ENCODE data around the gene ACP7. TPM values are rescaled to one million over a fixed set of nuclear protein-coding genes. Genes with fewer than 3 reads are reported as not detected.

The ACP7 gene
- total RNA-seq, 1 donor: not detected

DNA sequence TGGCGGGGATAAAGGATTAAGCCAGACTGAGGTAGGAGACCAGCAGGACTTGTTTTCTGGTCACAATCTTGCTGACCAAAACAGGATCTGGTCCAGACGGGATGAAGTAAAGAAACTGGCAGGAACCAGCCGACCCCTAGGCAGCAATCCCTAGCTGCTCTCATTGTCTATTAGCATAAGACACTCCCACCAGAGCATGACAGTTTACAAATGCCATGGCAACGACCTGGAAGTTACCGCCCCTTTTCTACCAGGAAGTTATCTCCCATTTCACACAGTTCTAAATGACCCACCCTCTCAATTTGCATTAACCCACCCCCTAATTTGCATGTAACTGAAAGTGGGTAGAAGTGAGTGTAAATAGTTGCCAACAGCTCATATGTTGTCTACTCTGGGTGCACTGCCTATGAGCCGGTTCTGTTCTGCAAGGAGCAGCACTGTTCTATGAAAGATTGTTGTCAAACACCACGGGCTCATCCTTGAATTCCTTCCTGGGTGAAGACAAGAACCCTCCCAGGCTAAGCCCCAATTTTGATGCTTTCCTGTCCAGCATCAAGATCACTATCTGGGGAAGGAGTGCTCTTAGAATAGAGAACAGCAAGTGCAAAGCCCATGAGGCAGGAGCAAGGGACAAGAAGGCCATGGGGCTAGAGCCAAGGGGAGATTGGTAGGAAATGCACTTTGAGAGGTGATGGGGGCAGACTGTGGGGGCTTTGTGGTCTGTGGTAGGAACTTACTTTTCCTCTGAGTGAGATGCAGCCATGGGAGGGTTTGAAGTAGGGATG, 37.9 kb upstream of the ACP7 start:
- no peak for DNase-seq (ENCODE audit: low read depth)
- no peak overlapping the region for H3K4me3 ChIP-seq (ENCODE audit: low read depth, low read length)
- TF ChIP-seq, protein P1, sequence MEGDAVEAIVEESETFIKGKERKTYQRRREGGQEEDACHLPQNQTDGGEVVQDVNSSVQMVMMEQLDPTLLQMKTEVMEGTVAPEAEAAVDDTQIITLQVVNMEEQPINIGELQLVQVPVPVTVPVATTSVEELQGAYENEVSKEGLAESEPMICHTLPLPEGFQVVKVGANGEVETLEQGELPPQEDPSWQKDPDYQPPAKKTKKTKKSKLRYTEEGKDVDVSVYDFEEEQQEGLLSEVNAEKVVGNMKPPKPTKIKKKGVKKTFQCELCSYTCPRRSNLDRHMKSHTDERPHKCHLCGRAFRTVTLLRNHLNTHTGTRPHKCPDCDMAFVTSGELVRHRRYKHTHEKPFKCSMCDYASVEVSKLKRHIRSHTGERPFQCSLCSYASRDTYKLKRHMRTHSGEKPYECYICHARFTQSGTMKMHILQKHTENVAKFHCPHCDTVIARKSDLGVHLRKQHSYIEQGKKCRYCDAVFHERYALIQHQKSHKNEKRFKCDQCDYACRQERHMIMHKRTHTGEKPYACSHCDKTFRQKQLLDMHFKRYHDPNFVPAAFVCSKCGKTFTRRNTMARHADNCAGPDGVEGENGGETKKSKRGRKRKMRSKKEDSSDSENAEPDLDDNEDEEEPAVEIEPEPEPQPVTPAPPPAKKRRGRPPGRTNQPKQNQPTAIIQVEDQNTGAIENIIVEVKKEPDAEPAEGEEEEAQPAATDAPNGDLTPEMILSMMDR (IDR thresholded peaks at IDR 0.05; ENCODE audit: insufficient read depth, low read depth, low read length): no peak

- DNase-seq (ENCODE audit: low read depth): no peak
- TF ChIP-seq, protein P1 (IDR thresholded peaks at IDR 0.05; ENCODE audit: insufficient read depth, low read depth, low read length): no peak
- H3K4me3 ChIP-seq (ENCODE audit: low read depth, low read length): no peak overlapping the region
Measured at GRCh38 chr19:39047073-39047472, 37.1 kb upstream of the ACP7 start.

GRCh38 chr19:39052243-39052746, 31.9 kb upstream of the ACP7 start:
- peak; percentile 55 for DNase-seq (ENCODE audit: low read depth)
- TF ChIP-seq, protein P1 (IDR thresholded peaks at IDR 0.05; ENCODE audit: insufficient read depth, low read depth, low read length): peak; percentile 86
- H3K4me3 ChIP-seq (ENCODE audit: low read depth, low read length): no peak overlapping the region

DNA sequence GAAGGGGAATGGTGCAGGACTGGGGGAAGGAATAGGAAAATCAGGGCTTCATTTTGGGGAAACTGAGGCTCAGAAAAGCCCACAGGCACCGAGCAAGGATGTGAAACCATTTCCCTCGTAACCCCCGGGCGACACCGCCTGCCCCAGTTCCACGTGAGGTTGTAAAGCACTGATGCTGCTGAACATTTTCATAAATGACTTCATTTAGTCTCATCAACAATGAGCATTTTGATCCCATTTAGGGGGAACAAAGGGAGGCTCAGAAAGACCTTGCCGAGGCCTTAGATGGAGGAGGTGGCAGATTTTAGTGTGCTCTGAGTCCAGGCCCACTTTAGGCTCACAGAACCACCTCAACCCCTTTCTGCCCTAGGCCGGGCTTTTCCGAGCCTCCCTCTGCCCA, 31.3 kb upstream of the ACP7 start:
- TF ChIP-seq, protein P1 (IDR thresholded peaks at IDR 0.05; ENCODE audit: insufficient read depth, low read depth, low read length): no peak
- no peak for DNase-seq (ENCODE audit: low read depth)
- no peak overlapping the region for H3K4me3 ChIP-seq (ENCODE audit: low read depth, low read length)

GRCh38 chr19:39053276-39054090, 30.7 kb upstream of the ACP7 start:
- no peak for DNase-seq (ENCODE audit: low read depth)
- H3K4me3 ChIP-seq (ENCODE audit: low read depth, low read length): no peak overlapping the region
- TF ChIP-seq, protein P1 (IDR thresholded peaks at IDR 0.05; ENCODE audit: insufficient read depth, low read depth, low read length): no peak

DNA sequence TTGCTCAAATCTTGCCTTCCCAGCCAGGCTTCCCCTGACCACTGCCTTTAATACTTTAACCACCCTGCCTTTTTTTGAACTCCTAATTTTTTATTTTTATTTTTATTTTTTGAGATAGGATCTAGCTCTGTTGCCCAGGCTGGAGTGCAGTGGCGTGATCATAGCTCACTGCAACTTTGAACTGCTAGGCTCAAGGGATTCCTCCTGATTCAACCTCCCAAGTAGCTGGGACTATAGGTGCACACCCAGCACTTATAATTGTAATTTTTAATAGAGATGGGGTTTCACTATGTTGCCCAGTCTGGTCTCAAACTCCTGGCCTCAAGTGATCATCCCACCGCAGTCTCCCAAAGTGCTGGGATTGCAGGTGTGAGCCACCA, 30.1 kb upstream of the ACP7 start:
- DNase-seq (ENCODE audit: low read depth): no peak
- TF ChIP-seq, protein P1 (IDR thresholded peaks at IDR 0.05; ENCODE audit: insufficient read depth, low read depth, low read length): no peak
- H3K4me3 ChIP-seq (ENCODE audit: low read depth, low read length): no peak overlapping the region

All from fibroblast of villous mesenchyme (primary cell).